ENCODE data around the gene PARM1.

The PARM1 gene

GRCh38 chr4:75035321-75035720, 102.4 kb downstream of the PARM1 start:
- no peak for DNase-seq

DNA sequence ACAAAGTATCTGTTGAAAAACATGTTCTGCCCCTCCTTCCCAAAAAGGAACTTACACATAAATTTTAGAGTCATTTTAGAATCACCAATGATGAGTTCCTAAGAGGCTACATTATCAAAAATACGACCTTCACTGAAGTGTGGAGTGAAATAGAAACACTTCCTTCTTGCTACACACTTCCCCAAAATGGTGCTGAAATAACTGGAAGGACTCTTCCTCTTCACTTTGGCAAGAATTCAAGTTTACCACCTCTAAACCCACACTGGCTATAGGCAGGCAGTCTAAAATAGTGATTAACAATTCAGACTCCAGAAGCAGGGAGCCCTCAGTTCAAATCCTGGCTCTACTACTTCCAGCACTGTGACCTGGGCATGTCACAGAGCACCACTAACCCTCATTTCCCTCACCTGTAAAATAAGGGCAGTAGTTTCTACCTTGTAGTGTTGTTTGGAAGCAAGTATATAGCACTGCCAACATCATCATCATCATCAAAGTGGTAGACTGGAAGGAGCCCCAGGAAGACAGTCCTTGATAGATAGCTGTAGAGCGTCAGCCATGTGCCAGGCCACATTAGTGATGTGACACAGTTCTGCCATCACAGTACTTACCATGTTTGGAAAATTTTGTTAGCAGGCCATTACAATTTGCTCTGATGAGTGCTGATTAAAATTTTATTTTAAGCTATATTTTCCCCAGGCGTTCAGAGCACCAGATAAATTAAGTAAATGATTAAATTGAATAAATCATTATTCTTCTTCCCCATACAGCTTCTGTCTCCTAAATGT, 103.3 kb downstream of the PARM1 start:
- peak in 1 of 2 experiments; percentile 2 for DNase-seq

GRCh38 chr4:75037252-75037651, 104.3 kb downstream of the PARM1 start:
- DNase-seq: peak; percentile 44 to 83

- DNase-seq: no peak
These were observed 105.5 kb downstream of the PARM1 start for GRCh38 chr4:75038376-75038775.

DNA sequence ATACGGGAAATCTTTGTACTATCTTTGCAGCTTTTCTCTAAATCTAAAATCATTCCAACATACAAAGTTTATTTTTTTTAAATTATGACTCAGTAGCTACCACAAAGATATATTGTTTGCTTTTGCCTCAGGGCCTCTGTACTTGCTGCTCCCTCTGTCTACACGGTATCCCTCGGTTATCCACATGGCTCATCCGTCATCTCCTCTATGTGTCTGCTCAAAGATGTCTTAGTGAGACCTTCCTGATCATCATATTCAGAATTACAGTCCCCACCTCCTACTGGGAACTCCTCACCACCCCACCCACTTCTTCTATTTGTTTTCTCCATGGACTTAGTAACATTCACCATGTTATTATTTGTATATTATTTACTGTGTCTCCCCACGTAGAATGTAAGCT, 107.8 kb downstream of the PARM1 start:
- DNase-seq: no peak

DNA sequence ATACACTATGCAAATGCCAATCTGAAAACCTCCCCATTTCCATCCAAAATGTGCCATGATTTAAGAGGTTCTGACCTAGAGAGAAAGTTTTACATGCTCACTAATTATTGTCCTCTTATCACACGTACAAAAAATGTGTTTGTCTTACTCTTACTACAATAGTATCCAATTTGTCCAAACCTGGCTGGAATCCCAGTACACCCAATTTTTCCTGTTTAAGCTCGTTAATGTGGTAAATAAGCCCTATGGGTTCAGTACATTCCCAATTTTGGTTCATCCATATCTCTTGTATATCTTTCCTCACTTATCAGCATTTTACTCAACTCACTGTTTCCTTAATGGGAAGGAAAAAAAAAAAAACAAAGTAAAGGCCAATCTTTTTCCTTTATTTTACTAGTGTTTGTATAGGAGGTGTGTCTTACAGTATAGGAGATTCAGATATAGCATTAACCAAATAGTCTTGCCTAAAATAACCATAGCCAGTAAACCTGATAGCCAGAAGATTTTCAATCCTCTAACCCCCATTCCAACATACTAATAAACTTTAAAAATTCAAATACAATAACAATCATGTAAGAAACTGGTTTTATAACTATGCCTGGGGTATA, 109.8 kb downstream of the PARM1 start:
- DNase-seq: no peak

- DNase-seq: no peak
These were observed 113.3 kb downstream of the PARM1 start for GRCh38 chr4:75046226-75046625.

- no peak for DNase-seq
These were observed 113.7 kb downstream of the PARM1 start for GRCh38 chr4:75046641-75047040.

DNA sequence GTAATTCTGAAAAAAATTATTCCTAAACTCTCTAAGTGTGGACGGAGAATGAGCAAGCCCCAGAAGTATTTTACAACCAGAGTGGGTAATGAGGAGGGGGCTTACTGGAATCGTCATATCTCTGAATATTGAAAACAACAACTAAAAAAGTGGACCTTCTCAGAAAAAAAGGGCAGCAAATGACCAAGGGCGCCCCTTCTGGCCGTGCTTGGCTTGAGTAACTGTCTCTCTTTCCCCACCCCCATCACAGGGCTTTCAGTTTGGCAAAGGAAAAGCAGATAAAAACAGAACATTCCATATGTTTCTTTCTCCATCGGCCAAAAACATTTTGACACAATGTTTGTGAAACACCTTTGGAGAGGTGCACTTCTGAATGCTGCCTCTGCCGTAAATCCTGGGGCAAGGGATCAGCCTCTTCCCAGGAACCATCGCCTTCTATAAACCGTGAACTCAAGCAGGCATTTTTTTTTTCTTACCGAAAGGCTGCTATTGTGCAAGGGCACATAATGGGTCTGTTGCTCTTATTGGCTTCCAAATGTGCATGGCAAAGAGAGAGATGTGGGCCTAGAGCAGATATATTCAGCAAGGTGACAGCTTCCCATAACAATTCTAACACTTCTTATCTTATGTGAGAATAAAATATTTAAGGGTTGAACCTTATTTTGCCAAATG, 115.4 kb downstream of the PARM1 start:
- DNase-seq: no peak

GRCh38 chr4:75051431-75051830, 118.5 kb downstream of the PARM1 start:
- DNase-seq: no peak

- no peak for DNase-seq
These were observed 120.4 kb downstream of the PARM1 start for GRCh38 chr4:75053352-75053751.

- DNase-seq: no peak
These were observed 121.2 kb downstream of the PARM1 start for GRCh38 chr4:75054078-75054477.

DNA sequence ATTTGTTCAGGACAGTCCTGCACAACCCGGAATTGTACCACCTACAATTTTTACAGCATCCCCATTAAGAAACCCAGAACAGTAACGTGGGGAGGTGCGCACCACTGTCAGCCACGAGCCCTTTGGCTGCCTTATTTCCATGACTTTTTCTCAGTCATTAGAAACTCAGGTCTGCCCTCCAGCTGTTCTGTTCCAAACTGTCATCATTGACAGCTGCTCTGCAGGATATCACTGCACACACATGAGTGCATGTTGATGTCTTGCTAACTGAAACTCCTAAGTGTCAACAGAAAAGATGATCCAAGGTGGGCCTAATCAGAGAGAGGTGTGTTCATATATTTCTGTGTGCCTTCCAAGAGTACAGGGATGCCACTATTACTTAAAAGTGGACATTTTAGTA, 123.4 kb downstream of the PARM1 start:
- no peak for DNase-seq

GRCh38 chr4:75057369-75057768, 124.5 kb downstream of the PARM1 start:
- DNase-seq: no peak

- DNase-seq: no peak
These were observed 125.6 kb downstream of the PARM1 start for GRCh38 chr4:75058486-75058885.

DNA sequence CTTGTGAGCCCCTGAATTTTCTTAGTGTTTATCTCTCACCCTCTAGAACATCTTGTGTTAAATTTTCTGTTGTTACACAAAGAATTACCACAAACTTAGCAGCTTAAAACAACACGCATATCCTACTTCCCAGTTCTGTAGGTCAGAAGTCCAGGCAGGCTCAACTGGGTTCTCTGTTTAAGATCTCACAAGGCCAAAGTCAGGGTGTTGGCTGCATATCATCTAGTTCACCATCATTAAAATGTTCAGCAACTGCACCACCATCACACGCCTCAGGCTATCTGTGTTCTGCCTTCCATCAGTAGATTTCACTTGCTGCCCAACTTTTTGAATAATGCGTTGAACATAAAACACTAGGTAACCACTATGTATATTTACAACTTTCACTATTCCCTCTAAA, 130.5 kb downstream of the PARM1 start:
- no peak for DNase-seq

DNA sequence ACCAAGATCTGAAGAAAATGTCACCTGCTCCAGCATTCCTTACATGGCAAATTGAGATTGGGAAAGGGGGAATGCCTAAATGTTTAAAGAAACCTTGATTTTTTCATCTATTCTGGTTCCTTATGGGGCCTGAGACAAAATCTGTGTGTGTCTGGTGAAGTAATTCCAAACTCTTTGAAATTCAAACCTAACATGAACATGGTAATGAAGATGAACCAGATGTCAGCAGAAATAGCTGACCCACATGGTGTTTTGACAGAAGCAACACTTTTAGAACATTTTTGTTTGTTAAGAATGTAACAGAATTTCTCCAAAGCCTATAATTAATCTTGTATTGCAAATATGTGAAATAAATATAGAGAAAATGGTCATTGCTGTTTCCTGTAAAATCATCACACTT, 133.0 kb downstream of the PARM1 start:
- no peak for DNase-seq

DNA sequence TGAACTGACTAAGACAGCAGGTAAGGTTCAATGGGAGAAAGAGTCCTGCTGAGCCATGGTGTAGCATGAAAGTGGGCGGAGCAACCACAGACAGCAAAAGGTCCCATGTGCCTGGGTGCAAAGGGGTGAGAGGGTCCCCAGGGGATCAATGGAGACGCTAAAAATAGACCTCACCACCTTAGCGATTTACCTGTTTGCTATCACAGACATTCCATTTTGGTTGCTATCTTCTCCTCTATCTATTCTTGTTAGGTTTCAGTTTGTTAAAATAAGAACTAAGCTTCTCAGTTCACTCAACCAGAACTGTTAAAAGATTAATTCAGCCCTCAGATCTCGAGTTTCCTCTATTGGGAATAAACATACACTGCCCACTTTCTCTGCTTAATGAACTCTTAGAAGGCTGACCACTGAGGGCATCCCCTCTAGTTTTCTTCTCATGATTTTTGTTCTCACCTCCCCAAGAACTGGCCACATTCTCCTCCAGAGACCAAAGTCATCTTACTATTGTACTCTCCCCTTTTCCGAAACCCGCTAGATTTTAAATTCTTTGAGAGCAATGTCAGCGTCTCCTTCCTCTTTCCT, 136.7 kb downstream of the PARM1 start:
- DNase-seq: no peak

DNA sequence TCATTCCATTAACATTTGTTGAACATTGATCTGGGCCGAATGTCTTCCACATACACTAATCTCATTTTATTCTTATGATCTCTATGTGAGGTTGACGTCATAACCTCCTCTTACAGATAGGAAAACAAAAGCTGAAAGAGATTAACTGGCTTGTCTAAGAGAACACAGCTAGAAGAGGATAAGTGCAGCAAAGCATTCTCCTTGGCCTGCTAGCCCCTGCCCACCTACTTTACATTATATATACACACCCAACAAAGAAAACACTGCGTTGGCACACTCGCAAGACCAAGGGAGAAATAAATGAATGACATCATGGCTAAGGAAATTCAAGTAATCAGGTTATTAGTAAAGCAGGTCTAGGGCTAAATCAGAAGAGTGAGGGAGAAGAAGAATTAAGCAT, 138.4 kb downstream of the PARM1 start:
- DNase-seq: peak in 1 of 2 experiments; percentile 1

DNA sequence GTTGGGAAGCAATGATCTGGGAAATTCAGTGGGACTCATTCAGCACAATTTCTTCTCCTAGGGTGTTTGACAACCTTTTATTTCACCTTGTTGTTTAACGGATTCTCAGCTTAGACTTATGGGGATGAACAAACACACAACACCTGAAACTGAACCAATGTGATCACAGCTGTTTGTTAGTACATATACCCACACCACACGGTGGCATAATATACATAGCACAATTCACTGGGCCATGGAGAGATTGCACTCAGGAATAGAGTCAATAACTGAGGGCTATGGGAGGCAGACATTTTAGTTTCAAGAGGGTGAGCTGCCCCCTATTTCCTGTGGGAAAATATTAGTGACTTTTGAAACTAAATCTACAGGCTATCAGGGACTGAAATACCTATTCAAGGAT, 148.0 kb downstream of the PARM1 start:
- no peak for DNase-seq

DNA sequence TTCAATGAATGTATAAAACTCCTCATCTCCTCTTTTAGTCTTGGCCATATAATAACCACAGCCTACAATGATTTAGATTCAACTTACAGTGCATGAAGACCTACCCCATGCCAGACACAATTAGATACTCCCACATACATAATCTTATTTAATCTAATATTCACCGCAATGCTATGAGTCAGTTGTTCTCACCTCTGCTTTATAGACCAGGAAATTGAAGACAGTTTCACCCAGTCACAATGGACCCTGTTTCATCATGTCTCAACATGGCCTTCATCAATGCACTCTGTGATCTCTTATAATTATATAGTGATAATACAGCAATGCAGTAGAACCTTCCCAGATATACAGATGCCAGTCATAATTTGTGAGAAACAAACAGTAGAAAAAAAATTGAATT, 148.6 kb downstream of the PARM1 start:
- no peak for DNase-seq

DNA sequence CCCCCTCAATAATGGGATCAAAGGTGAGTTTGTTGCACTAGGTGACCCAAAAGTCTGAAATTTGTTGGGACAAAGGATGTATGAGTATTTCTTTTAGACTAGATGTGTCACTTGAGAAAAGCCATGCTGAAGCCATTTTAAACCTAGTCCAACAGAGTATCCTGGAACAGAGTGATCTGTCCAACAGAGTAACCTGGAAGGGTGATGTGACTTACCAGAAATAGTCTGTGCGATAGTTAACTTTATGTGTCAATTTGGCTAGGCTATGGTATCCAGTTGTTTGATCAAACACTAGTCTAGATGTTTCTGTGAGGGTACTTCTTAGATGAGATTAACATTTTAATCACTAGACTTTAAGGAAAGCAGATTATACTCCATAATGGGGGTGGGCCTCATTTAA, 154.5 kb downstream of the PARM1 start:
- DNase-seq: no peak

DNA sequence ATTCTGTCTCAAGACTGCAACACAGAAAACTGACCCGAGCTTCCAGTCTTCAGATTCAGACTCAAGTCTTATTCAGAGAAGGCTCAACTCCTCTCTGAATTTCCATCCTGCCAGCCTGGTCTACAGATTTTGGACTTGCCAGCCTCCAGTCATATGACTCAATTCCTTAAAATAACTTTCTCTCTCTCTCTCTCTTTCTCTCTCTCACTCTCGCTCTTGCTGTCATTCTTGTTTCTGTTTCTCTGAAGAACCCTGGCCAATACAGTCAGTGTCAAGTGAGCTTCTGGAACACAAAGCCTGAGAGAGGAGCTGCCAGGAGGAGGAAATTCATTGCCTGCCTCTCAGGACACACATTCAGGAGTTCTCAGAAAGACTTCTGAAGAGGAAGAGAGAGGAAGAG, 154.9 kb downstream of the PARM1 start:
- DNase-seq: no peak

- no peak for DNase-seq
These were observed 156.3 kb downstream of the PARM1 start for GRCh38 chr4:75089206-75089605.
